PC-9 (cell line): ENCODE data around the gene ANKRD2. TPM values are rescaled to one million over a fixed set of nuclear protein-coding genes. Genes with fewer than 3 reads are reported as not detected.

Experiments
- BruUV-seq: library from RNA; stranded (reverse); fragments of 400-500 nt; replicated peaks from 2 replicates; lab custom pipeline; 2021; lab: Mats Ljungman, UMichigan
- CTCF ChIA-PET: fragments of 300-600 bp; sonication (Branson Sonifier 250); formaldehyde crosslinking; loops from one replicate; lab custom pipeline; 2022; ENCODE audit warnings: antibody characterized with exemption; lab: Charles Lee
- POLR2A ChIA-PET: fragments of 300-600 bp; sonication (Branson Sonifier 250); formaldehyde crosslinking; loops from one replicate; lab custom pipeline; 2022; ENCODE audit warnings: antibody characterized with exemption; ENCODE audit not compliant: unreplicated experiment; lab: Charles Lee
- DNase-seq, 2 experiments: peaks; one replicate each; pipeline versions ENCODE4 v3.0.0 to v3.0.0-alpha.2; 2015 to 2022; ENCODE audit warnings: mixed read lengths in 1 of 2
- H2AFZ ChIP-seq: fragments of 200-600 bp; sonication (generic); 2 replicates; pipeline ENCODE4 v1.8.1; 2017; ENCODE audit warnings: antibody characterized with exemption
- H3F3A ChIP-seq: fragments of 200-600 bp; sonication (generic); 2 replicates; pipeline ENCODE4 v1.8.1; 2017; ENCODE audit warnings: antibody characterized with exemption, mild to moderate bottlenecking, low read depth; ENCODE audit not compliant: insufficient read depth
- H3K27ac ChIP-seq: fragments of 200-600 bp; sonication (generic); 2 replicates; pipeline ENCODE4 v1.6.1; 2016; ENCODE audit warnings: mixed run types
- H3K27me3 ChIP-seq: fragments of 200-600 bp; sonication (generic); 2 replicates; pipeline ENCODE4 v1.6.1; 2016; ENCODE audit warnings: low read depth, mixed run types; ENCODE audit not compliant: insufficient read depth
- H3K36me3 ChIP-seq: fragments of 200-600 bp; sonication (generic); 2 replicates; pipeline ENCODE4 v1.6.1; 2016; ENCODE audit warnings: low read depth, mixed run types
- H3K4me1 ChIP-seq: fragments of 200-600 bp; sonication (generic); replicated peaks from 2 replicates; pipeline ENCODE4 v1.6.1; 2016; ENCODE audit warnings: mixed run types; ENCODE audit not compliant: insufficient read depth
- H3K4me2 ChIP-seq: fragments of 200-600 bp; sonication (generic); 2 replicates; pipeline ENCODE4 v1.6.1; 2017; ENCODE audit warnings: mixed run types
- H3K4me3 ChIP-seq: fragments of 200-600 bp; sonication (generic); 2 replicates; pipeline ENCODE4 v1.6.1; 2016; ENCODE audit warnings: mixed run types
- H3K79me2 ChIP-seq: fragments of 200-600 bp; sonication (generic); 2 replicates; pipeline ENCODE4 v1.6.1; 2017; ENCODE audit warnings: low read depth, mixed run types
- H3K9me2 ChIP-seq: fragments of 200-600 bp; sonication (generic); 2 replicates; pipeline ENCODE4 v1.8.1; 2017; ENCODE audit warnings: mild to moderate bottlenecking; ENCODE audit not compliant: insufficient read depth
- H3K9me3 ChIP-seq: fragments of 200-600 bp; sonication (generic); 2 replicates; pipeline ENCODE4 v1.8.1; 2016; ENCODE audit warnings: low read depth; ENCODE audit not compliant: insufficient read depth
- H4K20me1 ChIP-seq: fragments of 200-600 bp; sonication (generic); 2 replicates; pipeline ENCODE4 v1.8.1; 2017; ENCODE audit not compliant: insufficient read depth
- CTCF ChIP-seq: fragments of 200-600 bp; sonication (generic); conservative IDR thresholded peaks from 2 replicates; pipeline ENCODE4 v1.6.1; 2017; ENCODE audit warnings: mixed run types, antibody characterized with exemption, mild to moderate bottlenecking, moderate library complexity
- EZH2 ChIP-seq: fragments of 200-600 bp; sonication (generic); IDR thresholded peaks from 2 replicates; pipeline ENCODE4 v1.8.0; 2017; ENCODE audit warnings: antibody characterized with exemption, low read depth
- intact Hi-C: fragments of 100-400 bp; cut with micrococcal nuclease; formaldehyde crosslinking; loops from one replicate; pipeline ENCODE4 v1.10.0; 2022; ENCODE audit not compliant: unreplicated experiment
- total RNA-seq: library from RNA; stranded (reverse); gene quantifications from 2 replicates; pipeline ENCODE4 v1.2.3, GENCODE V29; 2021

ANKRD2 gene
- total RNA-seq, 1 experiment from 2014 or later: 8.4 TPM

- CTCF ChIA-PET: interaction anchor here (0.5 kb wide), 1 partner anchor 829 kb away, joined by 4 read pairs; no protein-coding TSS in a partner anchor
- Histone ChIP-seq H4K20me1 (no peaks in the 10 kb centered on the region), H3F3A (peaks cover 22% of the 10 kb centered on the region; the same call in 1 of the 2 replicates), H3K9me3 (no peaks in the 10 kb centered on the region), H3K4me2 (no peak overlapping the region), H3K36me3 (no peaks in the 10 kb centered on the region), H3K79me2 (no peaks in the 10 kb centered on the region), H2AFZ (no peak overlapping the region), H3K27me3 (no peaks in the 10 kb centered on the region), H3K9me2 (no peaks in the 10 kb centered on the region), H3K27ac (no peak overlapping the region), H3K4me1 (peaks cover 27% of the 10 kb centered on the region), H3K4me3 (no peak overlapping the region)
- no TSS peak for BruUV-seq
- DNase-seq: no peak
- POLR2A ChIA-PET: no interaction called here
- TF ChIP-seq CTCF (no peak), EZH2 (no peak)
- intact Hi-C loops: no loop called here
Observed at GRCh38 chr10:97577701-97578100, 5.1 kb downstream of the ANKRD2 start.

- Histone ChIP-seq H2AFZ (no peak overlapping the region), H3K9me2 (no peaks in the 10 kb centered on the region), H3K9me3 (no peaks in the 10 kb centered on the region), H3K4me3 (no peak overlapping the region), H3K36me3 (no peaks in the 10 kb centered on the region), H3K4me1 (peaks cover 21% of the 10 kb centered on the region), H3K4me2 (no peak overlapping the region), H3K27ac (no peak overlapping the region), H3K27me3 (no peaks in the 10 kb centered on the region), H3F3A (peaks cover 17% of the 10 kb centered on the region; the same call in 1 of the 2 replicates), H4K20me1 (no peaks in the 10 kb centered on the region), H3K79me2 (no peaks in the 10 kb centered on the region)
- ChIA-PET CTCF (interaction anchor here (0.5 kb wide), 1 partner anchor 830 kb away, joined by 4 read pairs; no protein-coding TSS in a partner anchor), POLR2A (no interaction called here)
- no TSS peak for BruUV-seq
- intact Hi-C loops: no loop called here
- no peak for DNase-seq
- no peak for TF ChIP-seq CTCF
Observed at GRCh38 chr10:97578171-97578844, 5.7 kb downstream of the ANKRD2 start.

- H3K4me3 ChIP-seq: no peak overlapping the region
- TF ChIP-seq CTCF: no peak
- no peak for TF ChIP-seq EZH2
- H3K4me1 ChIP-seq: no peaks in the 10 kb centered on the region
- H3K36me3 ChIP-seq: no peaks in the 10 kb centered on the region
- intact Hi-C loops: no loop called here
- CTCF ChIA-PET: no interaction called here
- no peaks in the 10 kb centered on the region for H3K9me3 ChIP-seq
- POLR2A ChIA-PET: no interaction called here
- no peak overlapping the region for H3K27ac ChIP-seq
- no peak for DNase-seq
- no peaks in the 10 kb centered on the region for H3K79me2 ChIP-seq
- H3K27me3 ChIP-seq: no peaks in the 10 kb centered on the region
- H3K9me2 ChIP-seq: no peaks in the 10 kb centered on the region
- H3K4me2 ChIP-seq: no peak overlapping the region
- no TSS peak for BruUV-seq
- H4K20me1 ChIP-seq: no peaks in the 10 kb centered on the region
- H2AFZ ChIP-seq: no peak overlapping the region
- peaks cover under 1% of the 10 kb centered on the region; the same call in 1 of the 2 replicates for H3F3A ChIP-seq
Observed at GRCh38 chr10:97580421-97581367, 8.1 kb downstream of the ANKRD2 start.
